Neural cell (in vitro differentiated cells): Measurements from ENCODE around the gene RSPH1. TPM values are rescaled to one million over a fixed set of nuclear protein-coding genes. Genes with fewer than 3 reads are reported as not detected.
A peak's percentile ranks its signal among the peaks of the same experiment; 100 is the strongest.

Experiments
- H2AFZ ChIP-seq: fragments of 200-600, 300-800 bp; sonication (generic), shearing (Covaris generic); 2 replicates; pipeline ENCODE4 v1.6.0; 2014; ENCODE audit warnings: low read depth, mild to moderate bottlenecking, antibody characterized with exemption, low read length, moderate library complexity
- H3F3A ChIP-seq: fragments of 200-600 bp; shearing (Covaris generic); 2 replicates; pipeline ENCODE4 v1.6.1; 2016; ENCODE audit warnings: mild to moderate bottlenecking, moderate library complexity, mixed read lengths, antibody characterized with exemption, low read length; ENCODE audit not compliant: insufficient read depth, poor library complexity, severe bottlenecking
- H3K27ac ChIP-seq: fragments of 200-600, 300-800 bp; sonication (generic), shearing (Covaris generic); 2 replicates; pipeline ENCODE4 v1.5.1; 2014; ENCODE audit warnings: mild to moderate bottlenecking, low read length, moderate library complexity
- H3K27me3 ChIP-seq: fragments of 300-800, 200-600 bp; sonication (generic), shearing (Covaris generic); 2 replicates; pipeline ENCODE4 v1.6.0; 2014; ENCODE audit warnings: mild to moderate bottlenecking, low read depth, low read length, moderate library complexity; ENCODE audit not compliant: insufficient read depth
- H3K36me3 ChIP-seq: fragments of 300-800, 200-600 bp; sonication (generic), shearing (Covaris generic); 2 replicates; pipeline ENCODE4 v1.5.1; 2014; ENCODE audit warnings: mild to moderate bottlenecking, antibody characterized with exemption, low read length, moderate library complexity; ENCODE audit not compliant: insufficient read depth
- H3K4me2 ChIP-seq: fragments of 300-800, 200-600 bp; sonication (generic), shearing (Covaris generic); 2 replicates; pipeline ENCODE4 v1.6.0; 2014; ENCODE audit warnings: mild to moderate bottlenecking, low read length
- H3K4me3 ChIP-seq: fragments of 300-800, 200-600 bp; sonication (generic), shearing (Covaris generic); 2 replicates; pipeline ENCODE4 v1.5.1; 2014; ENCODE audit warnings: mild to moderate bottlenecking, low read length, moderate library complexity
- H3K79me2 ChIP-seq: fragments of 200-600 bp; shearing (Covaris generic); replicated peaks from 2 replicates; pipeline ENCODE4 v1.6.0; 2014; ENCODE audit warnings: mild to moderate bottlenecking, low read length, moderate library complexity; ENCODE audit not compliant: insufficient read depth
- H3K9ac ChIP-seq: fragments of 300-800, 200-600 bp; sonication (generic), shearing (Covaris generic); 2 replicates; pipeline ENCODE4 v1.6.1; 2016; ENCODE audit warnings: mild to moderate bottlenecking, low read length, mixed read lengths
- H3K9me2 ChIP-seq: fragments of 200-600 bp; shearing (Covaris generic); 2 replicates; pipeline ENCODE4 v1.6.1; 2016; ENCODE audit warnings: mild to moderate bottlenecking, low read length, mixed read lengths; ENCODE audit not compliant: insufficient read depth
- H3K9me3 ChIP-seq: fragments of 200-600, 300-800 bp; sonication (generic), shearing (Covaris generic); 2 replicates; pipeline ENCODE4 v1.6.1; 2016; ENCODE audit warnings: mild to moderate bottlenecking, mixed run types, low read length, moderate library complexity, mixed read lengths
- H4K20me1 ChIP-seq: fragments of 200-600 bp; shearing (Covaris generic); 2 replicates; pipeline ENCODE4 v1.6.1; 2016; ENCODE audit warnings: mild to moderate bottlenecking, mixed run types; ENCODE audit not compliant: insufficient read depth
- CTCF ChIP-seq: fragments of 450-650 bp; IDR thresholded peaks from 2 replicates; pipeline ENCODE4 v1.5.1; 2014; ENCODE audit warnings: antibody characterized with exemption, mild to moderate bottlenecking, moderate library complexity; ENCODE audit not compliant: poor library complexity, severe bottlenecking
- EP300 ChIP-seq: fragments of 450-650 bp; conservative IDR thresholded peaks from 2 replicates; pipeline ENCODE4 v1.6.1; 2014; ENCODE audit warnings: antibody characterized with exemption, mild to moderate bottlenecking, moderate library complexity; ENCODE audit not compliant: poor library complexity, severe bottlenecking
- EZH2 ChIP-seq: fragments of 200-600, 300-800 bp; shearing (Covaris generic), sonication (generic); IDR thresholded peaks from 2 replicates; pipeline ENCODE4 v1.6.1; 2014; ENCODE audit warnings: antibody characterized with exemption, low read length, borderline replicate concordance, mild to moderate bottlenecking; ENCODE audit not compliant: insufficient read depth, poor library complexity, severe bottlenecking
- MXI1 ChIP-seq: fragments of 450-650 bp; conservative IDR thresholded peaks from 2 replicates; pipeline ENCODE4 v1.6.1; 2014; ENCODE audit warnings: antibody characterized with exemption, mild to moderate bottlenecking; ENCODE audit not compliant: poor library complexity, severe bottlenecking
- POLR2AphosphoS5 ChIP-seq: IDR thresholded peaks from 2 replicates; pipeline ENCODE4 v1.6.1; 2012
- RAD21 ChIP-seq: fragments of 450-650 bp; conservative IDR thresholded peaks from 2 replicates; pipeline ENCODE4 v1.6.1; 2014; ENCODE audit warnings: antibody characterized with exemption, mild to moderate bottlenecking, moderate library complexity
- REST ChIP-seq: IDR thresholded peaks from 2 replicates; pipeline ENCODE4 v1.6.1; 2012; ENCODE audit warnings: borderline replicate concordance
- SMC3 ChIP-seq: fragments of 450-650 bp; conservative IDR thresholded peaks from 2 replicates; pipeline ENCODE4 v1.6.1; 2014; ENCODE audit warnings: antibody characterized with exemption, mild to moderate bottlenecking, moderate library complexity; ENCODE audit not compliant: poor library complexity
- TAF1 ChIP-seq: IDR thresholded peaks from 2 replicates; pipeline ENCODE4 v1.6.1; 2012; ENCODE audit warnings: low read depth
- polyA plus RNA-seq: library from polyadenylated mRNA; depleted of rRNA; stranded (reverse); fragments of >200 nt; gene quantifications from 2 replicates; pipeline ENCODE4 v1.2.3, GENCODE V29; 2014

The RSPH1 gene
- polyA plus RNA-seq, 1 donor from 2014 or later, result 1.3 TPM

GRCh38 chr21:42512346-42513034, 16.5 kb upstream of the RSPH1 start:
- no peak for TF ChIP-seq EP300
- no peak for TF ChIP-seq REST
- no peak for TF ChIP-seq POLR2AphosphoS5
- Histone ChIP-seq H3K9me3 (no peaks in the 10 kb centered on the region), H2AFZ (peak overlapping the region; percentile 4), H3F3A (no peaks in the 10 kb centered on the region), H3K9ac (peak overlapping the region; percentile 66), H3K9me2 (no peaks in the 10 kb centered on the region), H3K4me2 (peak overlapping the region; percentile 19), H4K20me1 (no peaks in the 10 kb centered on the region), H3K4me3 (no peak overlapping the region), H3K27me3 (no peaks in the 10 kb centered on the region), H3K27ac (no peak overlapping the region), H3K79me2 (peaks cover 38% of the 10 kb centered on the region), H3K36me3 (no peaks in the 10 kb centered on the region)

- H3K27me3 ChIP-seq, result no peaks in the 10 kb centered on the region
- H4K20me1 ChIP-seq, result no peaks in the 10 kb centered on the region
- H3K9me2 ChIP-seq, result no peaks in the 10 kb centered on the region
- no peaks in the 10 kb centered on the region for H3F3A ChIP-seq
- H3K9ac ChIP-seq, result no peak overlapping the region
- H3K4me2 ChIP-seq, result no peak overlapping the region
- H3K9me3 ChIP-seq, result no peaks in the 10 kb centered on the region
- TF ChIP-seq SMC3 (no peak), POLR2AphosphoS5 (no peak), EZH2 (no peak), MXI1 (no peak), CTCF (no peak), REST (no peak), TAF1 (no peak), RAD21 (no peak), EP300 (no peak)
- no peak overlapping the region for H3K4me3 ChIP-seq
- peaks cover 8% of the 10 kb centered on the region for H3K79me2 ChIP-seq
- peak overlapping the region; percentile 25 for H3K27ac ChIP-seq
- H3K36me3 ChIP-seq, result no peaks in the 10 kb centered on the region
- no peak overlapping the region for H2AFZ ChIP-seq
Observed at GRCh38 chr21:42509244-42509643, 13.2 kb upstream of the RSPH1 start.
